GM18870 (cell line): ENCODE measurements around the gene GGNBP2.

Experiments used
- ATAC-seq: cut with Tn5 transposase; IDR thresholded peaks from one replicate; pipeline ENCODE4 v1.9.1; 2021; ENCODE audit warnings: moderate library complexity; ENCODE audit not compliant: unreplicated experiment

GGNBP2 gene

DNA sequence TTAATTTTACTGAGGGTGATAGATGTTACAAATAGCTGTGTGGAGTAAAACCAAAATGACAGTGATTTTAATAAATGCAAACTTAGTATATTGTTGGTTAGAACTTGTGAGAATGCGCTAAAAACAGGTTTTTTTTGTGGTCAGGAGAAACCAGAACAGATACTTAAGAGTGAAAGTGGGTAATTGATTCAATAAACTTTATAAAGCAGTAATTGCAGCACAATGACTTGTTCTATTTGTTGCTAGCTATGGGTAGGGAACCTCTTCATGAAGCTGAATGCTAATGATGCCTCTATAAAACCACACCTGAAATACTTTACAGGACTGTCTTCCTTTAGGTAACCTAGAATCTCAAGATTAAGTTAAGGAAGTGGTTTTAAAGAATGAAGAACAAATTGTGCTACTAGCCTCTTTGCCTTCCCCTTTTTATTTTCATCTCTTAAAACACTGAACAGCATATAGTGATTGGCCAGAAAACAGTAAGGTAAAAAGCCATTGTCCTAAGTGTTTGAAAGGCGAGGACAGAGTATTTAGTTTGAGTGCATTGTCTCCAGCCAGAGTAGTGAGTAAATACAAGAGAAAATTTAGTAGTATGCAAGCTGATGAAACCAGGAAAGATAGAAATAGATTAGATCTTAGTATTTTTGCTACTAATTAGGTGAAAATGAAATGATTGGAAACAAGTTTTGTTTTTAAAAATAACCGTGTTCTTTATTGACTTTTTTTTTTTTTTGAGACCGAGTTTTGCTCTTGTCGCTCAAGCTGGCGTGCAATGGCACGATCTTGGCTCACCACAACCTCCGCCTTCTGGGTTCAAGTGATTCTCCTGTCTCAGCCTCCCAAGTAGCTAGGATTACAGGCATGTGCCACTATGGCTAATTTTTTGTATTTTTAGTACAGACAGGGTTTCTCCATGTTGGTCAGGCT, 6.0 kb downstream of the GGNBP2 start:
- no peak for ATAC-seq

DNA sequence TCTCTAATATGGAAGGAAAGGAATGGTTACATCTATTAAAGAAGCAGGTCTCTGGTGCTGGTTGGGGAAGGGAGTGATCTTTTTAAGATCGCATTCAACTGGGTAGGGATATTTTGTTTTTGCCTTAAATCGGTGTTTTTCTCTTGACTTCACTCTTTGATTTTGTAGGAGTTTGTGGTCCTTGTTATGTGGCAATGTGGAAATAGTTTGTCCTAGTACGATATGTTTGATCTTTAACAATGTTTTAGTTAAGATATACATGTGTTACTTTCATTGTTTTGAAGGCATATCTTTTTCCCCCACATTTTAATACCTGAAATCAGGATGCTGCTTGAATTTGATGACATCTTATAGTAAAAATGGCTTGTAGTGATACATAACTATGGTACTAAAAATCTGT, 8.7 kb downstream of the GGNBP2 start:
- no peak for ATAC-seq

DNA sequence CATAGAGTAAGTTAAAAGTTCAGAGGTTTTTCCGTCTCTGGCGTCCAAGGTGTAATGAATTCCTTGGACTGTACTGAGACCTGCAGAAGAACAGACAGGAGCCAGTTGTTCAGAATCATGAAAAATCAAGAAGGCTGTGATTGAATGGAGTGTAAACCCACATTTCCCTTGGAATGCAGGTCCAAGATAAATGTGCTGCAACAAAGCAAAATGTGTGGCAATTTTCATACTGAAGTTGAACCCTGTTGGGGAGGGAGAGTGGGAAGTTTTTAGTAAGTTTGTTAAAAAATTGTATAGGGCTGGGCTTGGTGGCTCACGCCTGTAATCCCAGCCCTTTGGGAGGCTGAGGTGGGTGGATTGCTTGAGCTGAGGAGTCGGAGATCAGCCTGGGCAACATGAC, 21.4 kb downstream of the GGNBP2 start:
- no peak for ATAC-seq

DNA sequence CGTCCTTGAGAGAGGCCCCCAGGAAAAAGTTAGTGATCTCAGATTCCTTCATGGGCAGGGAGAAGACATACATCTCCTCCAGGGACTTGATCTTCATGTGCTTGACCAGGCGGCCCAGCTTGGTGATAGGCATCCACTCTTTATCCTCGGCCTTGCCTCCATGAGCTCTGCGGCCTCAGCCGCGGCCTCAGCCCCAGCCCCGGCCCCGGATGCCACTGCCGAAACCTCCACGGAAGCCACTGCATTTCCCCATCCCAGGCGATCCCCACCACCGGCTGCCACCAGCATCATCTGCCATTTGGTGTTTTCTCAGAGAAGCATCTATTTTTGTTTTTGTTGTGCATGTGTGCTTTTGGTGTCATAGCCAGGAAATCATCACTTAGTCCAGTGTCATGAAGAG, 30.3 kb downstream of the GGNBP2 start:
- ATAC-seq, result no peak

DNA sequence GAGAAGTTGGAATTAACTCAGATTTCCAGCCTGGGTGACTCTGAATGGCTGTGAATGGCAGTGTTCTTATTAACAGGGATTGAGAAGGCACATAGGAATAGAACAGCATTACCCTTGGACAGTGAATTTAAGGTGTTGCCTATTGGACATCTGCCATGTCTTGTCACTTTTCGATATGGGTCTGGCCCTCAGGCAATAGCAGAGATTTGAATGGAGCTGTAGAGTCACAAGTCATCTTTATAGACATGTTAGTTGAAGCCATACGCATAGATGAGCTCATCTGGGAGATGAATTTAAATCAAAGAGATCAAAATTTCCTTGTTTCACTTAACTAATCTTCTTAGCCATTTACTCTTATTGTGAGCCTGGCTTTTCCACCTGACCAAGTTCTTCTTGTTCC, 32.1 kb downstream of the GGNBP2 start:
- ATAC-seq, result no peak

DNA sequence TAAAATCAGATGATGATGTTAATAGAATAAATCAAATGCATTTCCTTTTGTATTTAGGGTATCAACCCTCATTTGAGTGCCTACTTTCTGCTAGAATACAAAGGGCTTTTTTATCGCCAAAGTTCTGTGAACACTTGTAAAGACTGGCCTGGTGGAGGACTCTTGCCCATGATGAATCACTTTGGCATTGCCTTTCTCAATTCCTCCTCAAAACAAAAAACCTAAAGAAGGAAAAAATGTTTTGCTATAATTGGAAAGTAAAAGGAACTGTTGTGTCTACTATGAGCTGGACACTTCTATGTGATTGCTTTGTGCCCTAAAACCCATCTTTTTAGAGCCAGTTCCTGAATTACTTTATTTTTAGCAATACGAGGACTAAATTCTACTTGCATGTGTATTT, 34.0 kb downstream of the GGNBP2 start:
- ATAC-seq, result no peak

DNA sequence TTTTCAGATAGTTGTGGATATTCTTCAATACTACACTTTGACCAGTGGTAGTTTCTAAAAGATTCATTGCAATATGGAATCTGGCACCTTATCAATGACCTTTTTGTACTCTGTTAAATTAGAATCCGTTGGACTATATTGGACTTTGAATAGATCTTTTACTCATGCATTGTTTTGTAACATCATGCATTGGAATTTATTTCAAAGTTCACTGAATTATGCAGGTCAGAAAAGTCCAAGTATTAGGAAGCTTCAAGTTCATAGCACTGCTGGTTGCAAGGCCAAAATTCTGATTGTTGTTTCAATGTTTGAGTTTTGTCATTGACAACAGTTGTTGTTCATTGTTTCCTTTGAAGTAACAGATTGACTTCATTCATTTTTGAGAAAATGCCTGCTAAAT, 39.1 kb downstream of the GGNBP2 start:
- ATAC-seq, result no peak

DNA sequence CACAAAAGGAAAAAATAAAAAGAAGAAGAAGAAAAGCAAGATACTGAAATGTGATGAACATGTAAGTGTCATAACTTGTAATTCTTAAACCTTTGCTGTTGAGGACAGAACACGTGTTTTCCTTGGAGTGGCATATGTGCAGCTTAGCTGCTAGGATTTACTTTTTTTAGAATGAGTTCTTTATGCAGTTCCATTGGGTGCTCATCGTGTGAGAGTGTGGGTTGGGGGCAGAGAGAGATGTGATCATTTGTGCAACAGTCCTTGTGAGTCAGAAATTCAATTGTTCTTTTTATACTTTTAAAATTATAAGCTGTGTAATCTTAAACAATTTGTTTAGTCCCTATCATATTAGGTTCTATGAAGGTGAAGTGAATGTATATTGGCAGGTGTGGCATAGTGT, 41.4 kb downstream of the GGNBP2 start:
- ATAC-seq, result no peak

DNA sequence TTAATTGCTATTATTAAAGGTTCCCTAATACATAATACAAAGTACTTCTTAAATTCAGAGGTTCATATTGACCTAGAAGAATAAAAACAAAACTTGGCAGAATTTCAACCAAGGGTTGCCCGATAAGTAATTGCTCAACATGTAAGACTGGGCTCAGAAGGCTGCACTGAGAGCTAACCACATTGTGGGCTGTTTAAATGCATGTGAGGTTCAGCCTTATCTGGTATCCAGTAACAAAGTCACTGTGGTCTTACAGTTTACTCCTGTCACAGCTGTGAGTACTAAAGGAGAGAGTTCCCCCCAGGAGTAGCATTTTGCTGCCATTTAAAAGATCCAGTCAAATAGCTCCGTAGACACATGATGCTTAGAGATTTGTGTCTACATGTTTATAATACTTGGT, 45.4 kb downstream of the GGNBP2 start:
- ATAC-seq, result no peak

DNA sequence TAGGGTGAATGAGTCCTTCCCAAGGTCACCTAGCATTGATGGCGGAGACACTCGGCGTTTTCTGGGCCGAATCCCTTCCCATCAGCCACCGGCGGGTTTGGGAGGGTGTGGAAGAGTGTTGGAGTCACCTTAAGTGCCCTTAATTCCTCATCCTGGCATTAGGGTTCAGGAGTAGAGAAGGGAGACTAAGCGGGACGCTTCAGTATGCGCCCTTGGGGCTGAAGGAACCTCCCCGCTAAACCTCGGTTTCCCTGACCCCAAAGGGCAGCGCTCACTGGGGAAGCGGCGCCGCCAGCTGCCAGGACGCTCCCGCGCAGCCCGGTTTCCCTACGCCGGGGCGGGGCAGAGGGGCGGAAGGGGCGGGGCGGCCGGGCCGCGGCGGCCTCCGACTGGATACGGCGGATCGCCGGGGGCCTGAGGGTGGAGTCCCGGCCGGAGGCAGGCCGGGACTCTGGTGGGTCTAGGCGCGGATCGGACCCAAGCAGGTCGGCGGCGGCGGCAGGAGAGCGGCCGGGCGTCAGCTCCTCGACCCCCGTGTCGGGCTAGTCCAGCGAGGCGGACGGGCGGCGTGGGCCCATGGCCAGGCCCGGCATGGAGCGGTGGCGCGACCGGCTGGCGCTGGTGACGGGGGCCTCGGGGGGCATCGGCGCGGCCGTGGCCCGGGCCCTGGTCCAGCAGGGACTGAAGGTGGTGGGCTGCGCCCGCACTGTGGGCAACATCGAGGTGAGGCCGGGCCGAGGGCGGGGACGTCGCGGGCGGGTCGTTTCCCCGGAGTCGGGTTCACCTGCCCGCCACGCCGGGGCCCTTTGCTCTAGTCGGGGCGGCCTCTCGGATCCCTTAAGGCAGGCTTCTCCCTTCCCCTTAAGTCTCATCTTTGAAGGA, 47.0 kb downstream of the GGNBP2 start, which contains the start of gene DHRS11:
DHRS11 (plus strand) TSS at position 446 of the 882 bp plus-strand sequence; CDS start at position 577, 131 bp downstream.
- ATAC-seq, result no peak

DNA sequence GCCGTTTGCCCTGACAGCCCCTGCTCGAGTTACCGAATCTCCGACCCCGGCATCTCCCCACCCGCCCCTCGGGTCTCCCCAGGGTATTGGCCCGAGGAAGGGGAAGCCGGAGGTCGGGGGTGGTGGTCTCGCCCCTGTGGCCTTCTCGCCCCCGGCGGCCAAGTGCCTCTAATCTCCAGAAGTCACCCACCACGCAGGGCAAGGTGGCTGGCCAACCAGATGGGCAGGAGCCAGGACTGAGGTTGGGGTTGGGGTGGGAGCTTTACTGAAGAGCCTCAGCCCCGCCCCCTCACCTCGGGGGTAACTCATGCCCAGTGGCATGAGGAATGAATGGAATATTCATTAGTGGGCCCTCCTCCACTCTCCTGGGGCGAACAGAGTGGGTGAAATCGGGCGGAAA, 47.6 kb downstream of the GGNBP2 start:
- no peak for ATAC-seq

DNA sequence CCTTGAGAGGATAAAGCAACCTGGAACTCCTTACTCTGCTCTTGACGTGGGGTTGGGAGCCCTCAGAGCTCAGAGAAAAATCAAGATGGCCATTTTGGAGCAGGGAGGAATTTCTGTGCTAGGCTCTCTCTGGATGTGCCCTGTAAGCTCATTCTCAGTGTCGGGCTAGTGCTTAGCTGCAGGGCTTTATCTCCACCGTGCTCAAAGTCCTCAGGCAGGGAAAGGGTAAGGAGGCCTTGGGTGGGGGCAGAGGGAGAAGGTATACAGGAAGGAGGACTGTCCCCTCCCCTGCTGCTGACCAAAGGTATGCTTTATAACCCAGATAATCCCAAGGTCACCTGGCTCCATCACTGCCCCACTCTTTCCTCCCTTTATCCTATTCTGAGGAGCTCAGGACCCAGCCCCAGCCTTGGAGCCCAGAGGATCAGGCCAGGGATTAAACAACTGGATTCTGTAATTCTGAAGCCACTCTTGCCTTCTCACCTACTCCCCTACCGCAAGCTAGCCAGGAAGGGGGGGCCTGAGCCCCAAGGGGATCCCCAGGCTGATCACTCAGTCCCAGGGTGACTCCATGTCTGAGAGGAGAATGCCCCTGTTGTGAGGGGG, 48.1 kb downstream of the GGNBP2 start:
- ATAC-seq, result no peak

DNA sequence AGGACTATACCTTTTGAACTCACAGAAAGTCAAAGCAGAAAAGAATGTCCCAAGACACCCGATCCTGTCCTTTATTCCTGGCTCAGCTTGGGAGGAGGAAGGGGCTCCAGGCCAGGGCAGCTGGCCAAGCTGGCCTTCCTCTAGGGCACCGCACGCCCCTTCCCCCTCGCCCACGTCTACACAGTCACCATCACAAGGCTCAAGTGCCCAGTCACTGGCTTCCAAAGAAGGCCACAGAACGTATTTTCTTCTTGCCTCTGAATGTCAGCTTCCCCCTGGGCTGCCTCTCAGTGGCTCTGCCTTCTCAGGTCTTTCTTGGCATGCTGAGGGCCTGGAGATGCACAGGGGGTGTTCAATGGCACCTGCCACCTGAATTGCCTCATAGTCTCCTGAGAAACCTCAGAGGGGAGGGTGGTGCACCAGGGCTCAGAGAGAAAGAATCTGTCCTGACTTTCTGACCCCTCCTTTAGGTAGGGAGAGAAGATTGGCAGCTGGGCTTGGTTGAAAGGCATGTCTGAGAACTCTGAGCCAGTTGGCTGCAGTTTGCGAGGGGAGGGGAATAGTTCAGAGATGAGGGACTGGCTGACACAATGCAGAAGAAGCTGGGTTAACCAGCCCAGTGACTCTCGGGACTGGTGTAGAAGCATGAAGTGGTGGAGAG, 49.1 kb downstream of the GGNBP2 start:
- no peak for ATAC-seq

DNA sequence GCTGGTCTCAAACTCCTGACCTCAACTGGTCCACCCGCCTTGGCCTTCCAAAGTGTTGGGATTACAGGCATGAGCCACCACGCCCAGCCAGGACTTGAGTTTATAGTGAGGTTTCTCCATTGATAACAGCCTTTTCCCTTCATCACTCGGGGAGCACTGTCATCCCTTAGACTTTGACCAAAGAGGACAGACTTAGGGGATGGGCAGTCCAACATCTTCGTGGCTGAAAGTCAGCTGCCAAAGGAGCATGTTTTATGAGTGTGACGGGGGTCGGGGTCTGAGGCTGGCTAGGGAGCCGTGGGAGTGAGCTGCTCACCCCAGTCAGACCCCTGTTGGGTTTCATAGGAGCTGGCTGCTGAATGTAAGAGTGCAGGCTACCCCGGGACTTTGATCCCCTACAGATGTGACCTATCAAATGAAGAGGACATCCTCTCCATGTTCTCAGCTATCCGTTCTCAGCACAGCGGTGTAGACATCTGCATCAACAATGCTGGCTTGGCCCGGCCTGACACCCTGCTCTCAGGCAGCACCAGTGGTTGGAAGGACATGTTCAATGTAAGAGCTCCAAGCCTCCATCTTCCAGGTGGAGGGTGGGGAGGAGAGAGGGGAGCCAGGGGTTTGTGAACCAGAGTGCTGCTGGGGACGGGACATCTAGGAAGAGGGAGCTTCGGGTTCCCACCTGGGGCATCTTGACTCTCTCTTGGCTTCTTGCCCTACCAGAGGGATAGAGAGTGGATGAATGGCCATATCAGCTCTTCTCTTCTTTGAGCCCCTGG, 50.1 kb downstream of the GGNBP2 start:
- no peak for ATAC-seq

DNA sequence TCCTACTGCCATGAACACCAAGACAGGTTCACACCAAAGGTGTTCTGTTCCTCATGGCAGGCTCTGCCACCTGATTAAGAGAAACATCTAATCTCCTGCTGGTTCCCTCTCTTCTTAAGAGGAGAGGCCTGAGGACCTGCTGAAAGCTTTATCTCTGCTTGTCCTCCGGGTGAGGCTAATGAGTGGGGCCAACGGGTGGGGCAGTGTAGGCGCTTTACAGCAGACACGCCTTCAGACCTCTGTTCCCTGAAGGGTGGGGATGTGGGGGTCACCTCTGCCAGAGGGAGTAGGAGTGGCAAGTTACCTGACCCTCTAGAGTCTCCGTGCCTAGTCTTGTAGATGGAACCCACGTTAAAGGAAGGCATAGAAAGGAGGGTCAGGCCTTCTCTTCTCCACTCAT, 52.5 kb downstream of the GGNBP2 start:
- ATAC-seq, result no peak

DNA sequence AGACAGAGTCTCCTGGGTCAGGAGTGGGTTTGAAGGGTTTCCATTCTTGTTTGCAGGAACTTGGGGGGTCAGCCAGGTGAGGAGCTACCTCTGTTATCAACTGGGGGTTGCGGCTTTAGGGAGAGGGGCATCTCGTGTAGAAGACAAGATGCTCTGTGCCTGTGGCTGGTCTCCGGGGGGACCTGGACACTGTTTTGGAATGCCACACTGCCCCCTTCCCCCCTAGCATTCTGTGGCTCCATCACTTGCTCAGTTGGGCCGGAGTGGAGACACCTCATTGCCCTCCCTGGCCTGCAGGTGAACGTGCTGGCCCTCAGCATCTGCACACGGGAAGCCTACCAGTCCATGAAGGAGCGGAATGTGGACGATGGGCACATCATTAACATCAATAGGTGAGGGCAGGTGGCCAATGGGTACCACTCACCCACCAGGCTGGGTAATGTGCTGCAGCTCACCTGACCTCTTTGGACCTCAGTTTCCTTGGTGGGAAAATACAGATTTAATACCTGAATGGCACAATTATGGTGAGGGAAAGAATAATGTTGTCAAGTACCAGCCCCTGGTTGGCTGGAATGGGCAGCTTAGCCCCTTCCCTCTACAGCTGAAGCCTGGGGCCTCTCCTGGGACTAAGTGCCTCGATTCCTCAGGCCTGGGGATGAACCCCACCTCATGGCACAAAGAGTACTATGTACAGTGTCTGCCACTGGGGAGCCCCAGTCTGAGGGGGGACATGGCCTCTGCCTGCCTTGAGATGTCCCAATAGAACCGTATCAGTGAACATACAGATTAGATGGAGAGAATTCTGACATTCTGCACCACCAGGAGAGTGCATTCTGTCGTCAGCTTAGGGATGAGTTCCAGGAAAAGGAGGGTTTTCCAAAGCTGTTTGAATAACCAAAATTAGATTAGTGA, 53.4 kb downstream of the GGNBP2 start:
- no peak for ATAC-seq

DNA sequence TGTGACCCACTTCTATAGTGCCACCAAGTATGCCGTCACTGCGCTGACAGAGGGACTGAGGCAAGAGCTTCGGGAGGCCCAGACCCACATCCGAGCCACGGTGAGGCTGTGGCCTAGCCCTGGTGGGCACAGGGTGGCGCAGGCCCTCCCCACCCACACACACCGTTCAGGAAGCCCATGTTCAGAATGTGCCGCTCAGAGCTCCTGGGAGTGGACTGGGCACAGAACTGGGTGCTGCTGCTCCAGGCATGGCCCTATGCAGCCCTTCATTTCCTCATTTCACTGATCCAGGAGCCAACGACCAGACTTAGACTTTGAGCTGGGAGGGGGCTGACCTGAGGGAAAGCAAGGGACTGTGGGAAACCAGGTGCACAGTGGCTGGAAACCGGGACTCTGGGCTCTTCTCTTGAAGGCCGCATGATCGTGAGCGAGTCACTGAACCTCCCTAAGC, 54.3 kb downstream of the GGNBP2 start:
- ATAC-seq, result no peak

DNA sequence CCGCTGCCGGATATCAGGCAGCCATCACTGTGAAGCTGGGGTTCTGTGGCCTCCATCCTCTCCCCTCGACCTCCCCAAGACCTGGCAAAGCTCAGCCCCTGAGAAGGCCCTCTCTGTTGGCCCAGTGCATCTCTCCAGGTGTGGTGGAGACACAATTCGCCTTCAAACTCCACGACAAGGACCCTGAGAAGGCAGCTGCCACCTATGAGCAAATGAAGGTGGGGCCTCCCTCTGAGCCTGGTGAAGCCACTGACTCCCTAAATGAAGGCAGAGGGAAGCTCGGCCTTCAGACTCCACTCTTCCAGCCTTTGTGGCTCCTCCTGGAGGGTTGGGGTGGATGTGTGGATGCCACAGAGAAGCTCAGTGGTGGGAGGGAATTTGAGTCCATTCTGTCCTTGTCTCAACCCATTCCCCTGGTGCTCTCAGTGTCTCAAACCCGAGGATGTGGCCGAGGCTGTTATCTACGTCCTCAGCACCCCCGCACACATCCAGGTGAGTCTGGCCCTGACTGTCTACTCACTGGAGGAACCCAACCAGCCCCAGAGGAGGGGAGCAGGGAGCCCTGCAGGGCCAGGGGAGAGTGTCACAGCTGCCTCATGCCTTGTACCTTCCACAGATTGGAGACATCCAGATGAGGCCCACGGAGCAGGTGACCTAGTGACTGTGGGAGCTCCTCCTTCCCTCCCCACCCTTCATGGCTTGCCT, 55.0 kb downstream of the GGNBP2 start:
- ATAC-seq, result no peak
